ENCODE data around the gene SLC29A1. TPM values are rescaled to one million over a fixed set of nuclear protein-coding genes. Genes with fewer than 3 reads are reported as not detected.

SLC29A1 gene
- total and polyA plus RNA-seq, 9 of the 15 experiments (the other 6 are each of a cell fraction or from before 2014, with no cell fraction given) = 18.9 to 170 (median 57.7) TPM

DNA sequence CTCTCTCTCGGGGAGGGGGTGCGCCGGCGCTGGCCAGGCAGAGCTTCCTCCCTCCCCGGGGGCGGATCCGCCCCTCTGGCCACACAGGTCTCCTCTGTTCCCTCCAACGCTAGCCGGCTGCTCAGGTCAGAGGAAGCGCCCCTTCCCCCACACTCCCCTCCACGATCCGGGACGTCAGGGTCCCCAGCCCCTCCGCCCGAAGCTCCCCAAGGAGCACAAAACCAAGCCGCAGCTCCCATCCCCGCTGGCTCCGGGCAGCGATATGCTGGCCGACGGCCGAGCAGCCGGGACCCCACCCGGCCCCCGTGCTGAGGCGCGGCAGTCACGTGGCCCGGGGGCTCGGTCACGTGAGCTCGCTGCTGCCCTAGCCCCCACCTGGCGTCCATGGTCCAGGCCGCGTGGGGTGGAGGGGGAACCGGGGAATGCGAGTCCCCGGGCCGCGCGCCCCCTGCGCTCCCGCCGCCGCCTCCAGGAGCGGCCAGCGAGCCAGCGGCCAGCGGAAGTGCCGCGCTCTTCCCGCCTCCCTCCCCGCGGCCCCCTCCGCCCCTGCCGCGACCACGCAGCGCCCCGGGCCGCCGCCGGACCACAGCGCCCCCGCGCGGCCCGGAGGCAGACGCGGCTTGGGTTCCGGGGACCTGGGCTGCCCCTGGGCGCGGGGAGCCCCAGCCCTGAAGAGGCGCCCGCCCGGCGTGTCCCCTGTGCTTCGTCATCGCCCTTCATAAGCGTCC, 33.8 kb downstream of the SLC29A1 start, which contains the start of gene SLC35B2 (continued):
- TF ChIP-seq, protein P1, sequence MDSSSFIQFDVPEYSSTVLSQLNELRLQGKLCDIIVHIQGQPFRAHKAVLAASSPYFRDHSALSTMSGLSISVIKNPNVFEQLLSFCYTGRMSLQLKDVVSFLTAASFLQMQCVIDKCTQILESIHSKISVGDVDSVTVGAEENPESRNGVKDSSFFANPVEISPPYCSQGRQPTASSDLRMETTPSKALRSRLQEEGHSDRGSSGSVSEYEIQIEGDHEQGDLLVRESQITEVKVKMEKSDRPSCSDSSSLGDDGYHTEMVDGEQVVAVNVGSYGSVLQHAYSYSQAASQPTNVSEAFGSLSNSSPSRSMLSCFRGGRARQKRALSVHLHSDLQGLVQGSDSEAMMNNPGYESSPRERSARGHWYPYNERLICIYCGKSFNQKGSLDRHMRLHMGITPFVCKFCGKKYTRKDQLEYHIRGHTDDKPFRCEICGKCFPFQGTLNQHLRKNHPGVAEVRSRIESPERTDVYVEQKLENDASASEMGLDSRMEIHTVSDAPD (CRISPR knock-in tag; IDR thresholded peaks at IDR 0.05) = no peak
- no peak for TF ChIP-seq ZNF644 (tag; IDR thresholded peaks at IDR 0.05; ENCODE audit: low read depth)
- TF ChIP-seq, protein P2, sequence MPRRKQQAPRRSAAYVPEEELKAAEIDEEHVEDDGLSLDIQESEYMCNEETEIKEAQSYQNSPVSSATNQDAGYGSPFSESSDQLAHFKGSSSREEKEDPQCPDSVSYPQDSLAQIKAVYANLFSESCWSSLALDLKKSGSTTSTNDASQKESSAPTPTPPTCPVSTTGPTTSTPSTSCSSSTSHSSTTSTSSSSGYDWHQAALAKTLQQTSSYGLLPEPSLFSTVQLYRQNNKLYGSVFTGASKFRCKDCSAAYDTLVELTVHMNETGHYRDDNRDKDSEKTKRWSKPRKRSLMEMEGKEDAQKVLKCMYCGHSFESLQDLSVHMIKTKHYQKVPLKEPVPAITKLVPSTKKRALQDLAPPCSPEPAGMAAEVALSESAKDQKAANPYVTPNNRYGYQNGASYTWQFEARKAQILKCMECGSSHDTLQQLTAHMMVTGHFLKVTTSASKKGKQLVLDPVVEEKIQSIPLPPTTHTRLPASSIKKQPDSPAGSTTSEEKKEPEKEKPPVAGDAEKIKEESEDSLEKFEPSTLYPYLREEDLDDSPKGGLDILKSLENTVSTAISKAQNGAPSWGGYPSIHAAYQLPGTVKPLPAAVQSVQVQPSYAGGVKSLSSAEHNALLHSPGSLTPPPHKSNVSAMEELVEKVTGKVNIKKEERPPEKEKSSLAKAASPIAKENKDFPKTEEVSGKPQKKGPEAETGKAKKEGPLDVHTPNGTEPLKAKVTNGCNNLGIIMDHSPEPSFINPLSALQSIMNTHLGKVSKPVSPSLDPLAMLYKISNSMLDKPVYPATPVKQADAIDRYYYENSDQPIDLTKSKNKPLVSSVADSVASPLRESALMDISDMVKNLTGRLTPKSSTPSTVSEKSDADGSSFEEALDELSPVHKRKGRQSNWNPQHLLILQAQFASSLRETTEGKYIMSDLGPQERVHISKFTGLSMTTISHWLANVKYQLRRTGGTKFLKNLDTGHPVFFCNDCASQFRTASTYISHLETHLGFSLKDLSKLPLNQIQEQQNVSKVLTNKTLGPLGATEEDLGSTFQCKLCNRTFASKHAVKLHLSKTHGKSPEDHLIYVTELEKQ (CRISPR knock-in tag; IDR thresholded peaks at IDR 0.05) = no peak
- 0 out of 2 replicates have a peak, but pooled peaks have one; percentile 74 for TF ChIP-seq ZC3H11A (IDR thresholded peaks at IDR 0.05; ENCODE audit: low read depth, low read length)
- TF ChIP-seq CC2D1A (IDR thresholded peaks at IDR 0.05) = no peak
- TF ChIP-seq, protein P3, sequence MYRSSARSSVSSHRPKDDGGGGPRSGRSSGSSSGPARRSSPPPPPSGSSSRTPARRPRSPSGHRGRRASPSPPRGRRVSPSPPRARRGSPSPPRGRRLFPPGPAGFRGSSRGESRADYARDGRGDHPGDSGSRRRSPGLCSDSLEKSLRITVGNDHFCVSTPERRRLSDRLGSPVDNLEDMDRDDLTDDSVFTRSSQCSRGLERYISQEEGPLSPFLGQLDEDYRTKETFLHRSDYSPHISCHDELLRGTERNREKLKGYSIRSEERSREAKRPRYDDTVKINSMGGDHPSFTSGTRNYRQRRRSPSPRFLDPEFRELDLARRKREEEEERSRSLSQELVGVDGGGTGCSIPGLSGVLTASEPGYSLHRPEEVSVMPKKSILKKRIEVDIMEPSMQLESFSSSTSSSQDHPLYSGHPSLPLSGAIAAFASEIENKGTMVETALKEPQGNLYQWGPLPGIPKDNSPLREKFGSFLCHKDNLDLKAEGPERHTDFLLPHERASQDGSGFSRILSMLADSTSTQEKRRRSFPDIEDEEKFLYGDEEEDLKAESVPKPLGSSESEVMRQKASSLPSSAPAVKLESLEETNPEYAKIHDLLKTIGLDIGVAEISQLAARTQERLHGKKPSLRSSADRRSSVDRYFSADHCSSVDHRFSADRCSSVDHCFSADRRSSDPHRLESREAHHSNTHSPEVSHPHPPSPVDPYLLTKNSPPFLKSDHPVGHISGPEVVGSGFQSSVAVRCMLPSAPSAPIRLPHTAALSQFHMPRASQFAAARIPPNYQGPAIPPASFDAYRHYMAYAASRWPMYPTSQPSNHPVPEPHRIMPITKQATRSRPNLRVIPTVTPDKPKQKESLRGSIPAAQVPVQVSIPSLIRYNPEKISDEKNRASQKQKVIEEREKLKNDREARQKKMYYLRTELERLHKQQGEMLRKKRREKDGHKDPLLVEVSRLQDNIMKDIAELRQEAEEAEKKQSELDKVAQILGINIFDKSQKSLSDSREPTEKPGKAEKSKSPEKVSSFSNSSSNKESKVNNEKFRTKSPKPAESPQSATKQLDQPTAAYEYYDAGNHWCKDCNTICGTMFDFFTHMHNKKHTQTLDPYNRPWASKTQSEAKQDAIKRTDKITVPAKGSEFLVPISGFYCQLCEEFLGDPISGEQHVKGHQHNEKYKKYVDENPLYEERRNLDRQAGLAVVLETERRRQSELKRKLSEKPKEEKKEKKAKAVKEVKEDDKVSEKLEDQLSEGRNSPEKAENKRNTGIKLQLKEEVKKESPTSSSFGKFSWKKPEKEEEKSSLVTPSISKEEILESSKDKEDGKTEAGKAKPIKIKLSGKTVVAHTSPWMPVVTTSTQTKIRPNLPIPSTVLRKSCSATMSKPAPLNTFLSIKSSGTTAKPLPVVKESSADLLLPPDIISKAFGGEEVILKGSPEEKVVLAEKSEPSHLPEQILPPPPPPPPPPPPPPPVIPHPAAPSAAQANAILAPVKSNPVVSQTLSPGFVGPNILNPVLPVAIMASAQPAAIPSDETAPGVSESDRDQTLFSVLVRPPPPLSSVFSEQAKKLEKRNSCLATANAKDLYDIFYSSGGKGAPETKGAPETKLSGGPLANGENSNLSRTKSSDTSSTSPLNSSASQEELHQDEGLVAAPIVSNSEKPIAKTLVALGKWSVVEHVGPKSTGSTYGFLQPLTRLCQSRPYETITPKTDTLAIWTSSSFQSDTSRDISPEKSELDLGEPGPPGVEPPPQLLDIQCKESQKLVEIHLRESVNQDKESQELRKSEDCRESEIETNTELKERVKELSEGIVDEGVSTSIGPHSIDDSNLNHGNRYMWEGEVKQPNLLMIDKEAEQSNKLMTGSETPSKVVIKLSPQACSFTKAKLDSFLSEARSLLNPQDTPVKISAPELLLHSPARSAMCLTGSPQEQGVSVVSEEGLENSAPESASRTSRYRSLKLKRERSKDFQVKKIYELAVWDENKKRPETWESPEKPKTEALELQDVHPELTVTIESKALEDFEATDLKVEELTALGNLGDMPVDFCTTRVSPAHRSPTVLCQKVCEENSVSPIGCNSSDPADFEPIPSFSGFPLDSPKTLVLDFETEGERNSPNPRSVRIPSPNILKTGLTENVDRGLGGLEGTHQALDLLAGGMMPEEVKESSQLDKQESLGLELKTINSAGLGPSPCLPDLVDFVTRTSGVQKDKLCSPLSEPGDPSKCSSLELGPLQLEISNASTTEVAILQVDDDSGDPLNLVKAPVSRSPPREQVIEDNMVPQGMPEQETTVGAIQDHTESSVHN (IDR thresholded peaks at IDR 0.05; ENCODE audit: borderline replicate concordance in 1 of 2, low read depth in 1 of 2) = no peak
- TF ChIP-seq ZNF75A (CRISPR knock-in tag; IDR thresholded peaks at IDR 0.05) = no peak
- TF ChIP-seq ZKSCAN8 (CRISPR knock-in tag; IDR thresholded peaks at IDR 0.05) = no peak
- TF ChIP-seq, protein P4, sequence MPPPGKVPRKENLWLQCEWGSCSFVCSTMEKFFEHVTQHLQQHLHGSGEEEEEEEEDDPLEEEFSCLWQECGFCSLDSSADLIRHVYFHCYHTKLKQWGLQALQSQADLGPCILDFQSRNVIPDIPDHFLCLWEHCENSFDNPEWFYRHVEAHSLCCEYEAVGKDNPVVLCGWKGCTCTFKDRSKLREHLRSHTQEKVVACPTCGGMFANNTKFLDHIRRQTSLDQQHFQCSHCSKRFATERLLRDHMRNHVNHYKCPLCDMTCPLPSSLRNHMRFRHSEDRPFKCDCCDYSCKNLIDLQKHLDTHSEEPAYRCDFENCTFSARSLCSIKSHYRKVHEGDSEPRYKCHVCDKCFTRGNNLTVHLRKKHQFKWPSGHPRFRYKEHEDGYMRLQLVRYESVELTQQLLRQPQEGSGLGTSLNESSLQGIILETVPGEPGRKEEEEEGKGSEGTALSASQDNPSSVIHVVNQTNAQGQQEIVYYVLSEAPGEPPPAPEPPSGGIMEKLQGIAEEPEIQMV (tag; conservative IDR thresholded peaks at IDR 0.05; ENCODE audit: low read depth) = no peak
- peak; percentile 62 for TF ChIP-seq PCBP2 (IDR thresholded peaks at IDR 0.05; ENCODE audit: low read depth, low read length, poor library complexity, severe bottlenecking)
